PC-9 (cell line): ENCODE results near the gene RAP1GAP2. TPM values are rescaled to one million over a fixed set of nuclear protein-coding genes. Genes with fewer than 3 reads are reported as not detected.

Experiments used
- BruUV-seq: library from RNA; stranded (reverse); fragments of 400-500 nt; replicated peaks from 2 replicates; lab custom pipeline; 2021; lab: Mats Ljungman, UMichigan
- CTCF ChIA-PET: fragments of 300-600 bp; sonication (Branson Sonifier 250); formaldehyde crosslinking; loops from one replicate; lab custom pipeline; 2022; ENCODE audit warnings: antibody characterized with exemption; lab: Charles Lee
- POLR2A ChIA-PET: fragments of 300-600 bp; sonication (Branson Sonifier 250); formaldehyde crosslinking; loops from one replicate; lab custom pipeline; 2022; ENCODE audit warnings: antibody characterized with exemption; ENCODE audit not compliant: unreplicated experiment; lab: Charles Lee
- DNase-seq, 2 experiments: peaks; one replicate each; pipeline versions ENCODE4 v3.0.0 to v3.0.0-alpha.2; 2015 to 2022; ENCODE audit warnings: mixed read lengths in 1 of 2
- H2AFZ ChIP-seq: fragments of 200-600 bp; sonication (generic); 2 replicates; pipeline ENCODE4 v1.8.1; 2017; ENCODE audit warnings: antibody characterized with exemption
- H3F3A ChIP-seq: fragments of 200-600 bp; sonication (generic); 2 replicates; pipeline ENCODE4 v1.8.1; 2017; ENCODE audit warnings: antibody characterized with exemption, mild to moderate bottlenecking, low read depth; ENCODE audit not compliant: insufficient read depth
- H3K27ac ChIP-seq: fragments of 200-600 bp; sonication (generic); 2 replicates; pipeline ENCODE4 v1.6.1; 2016; ENCODE audit warnings: mixed run types
- H3K27me3 ChIP-seq: fragments of 200-600 bp; sonication (generic); 2 replicates; pipeline ENCODE4 v1.6.1; 2016; ENCODE audit warnings: low read depth, mixed run types; ENCODE audit not compliant: insufficient read depth
- H3K36me3 ChIP-seq: fragments of 200-600 bp; sonication (generic); 2 replicates; pipeline ENCODE4 v1.6.1; 2016; ENCODE audit warnings: low read depth, mixed run types
- H3K4me1 ChIP-seq: fragments of 200-600 bp; sonication (generic); replicated peaks from 2 replicates; pipeline ENCODE4 v1.6.1; 2016; ENCODE audit warnings: mixed run types; ENCODE audit not compliant: insufficient read depth
- H3K4me2 ChIP-seq: fragments of 200-600 bp; sonication (generic); 2 replicates; pipeline ENCODE4 v1.6.1; 2017; ENCODE audit warnings: mixed run types
- H3K4me3 ChIP-seq: fragments of 200-600 bp; sonication (generic); 2 replicates; pipeline ENCODE4 v1.6.1; 2016; ENCODE audit warnings: mixed run types
- H3K79me2 ChIP-seq: fragments of 200-600 bp; sonication (generic); 2 replicates; pipeline ENCODE4 v1.6.1; 2017; ENCODE audit warnings: low read depth, mixed run types
- H3K9me2 ChIP-seq: fragments of 200-600 bp; sonication (generic); 2 replicates; pipeline ENCODE4 v1.8.1; 2017; ENCODE audit warnings: mild to moderate bottlenecking; ENCODE audit not compliant: insufficient read depth
- H3K9me3 ChIP-seq: fragments of 200-600 bp; sonication (generic); 2 replicates; pipeline ENCODE4 v1.8.1; 2016; ENCODE audit warnings: low read depth; ENCODE audit not compliant: insufficient read depth
- H4K20me1 ChIP-seq: fragments of 200-600 bp; sonication (generic); 2 replicates; pipeline ENCODE4 v1.8.1; 2017; ENCODE audit not compliant: insufficient read depth
- CTCF ChIP-seq: fragments of 200-600 bp; sonication (generic); conservative IDR thresholded peaks from 2 replicates; pipeline ENCODE4 v1.6.1; 2017; ENCODE audit warnings: mixed run types, antibody characterized with exemption, mild to moderate bottlenecking, moderate library complexity
- EZH2 ChIP-seq: fragments of 200-600 bp; sonication (generic); IDR thresholded peaks from 2 replicates; pipeline ENCODE4 v1.8.0; 2017; ENCODE audit warnings: antibody characterized with exemption, low read depth
- intact Hi-C: fragments of 100-400 bp; cut with micrococcal nuclease; formaldehyde crosslinking; loops from one replicate; pipeline ENCODE4 v1.10.0; 2022; ENCODE audit not compliant: unreplicated experiment
- total RNA-seq: library from RNA; stranded (reverse); gene quantifications from 2 replicates; pipeline ENCODE4 v1.2.3, GENCODE V29; 2021

The RAP1GAP2 gene
- total RNA-seq, 1 experiment from 2014 or later, result 10.1 TPM

DNA sequence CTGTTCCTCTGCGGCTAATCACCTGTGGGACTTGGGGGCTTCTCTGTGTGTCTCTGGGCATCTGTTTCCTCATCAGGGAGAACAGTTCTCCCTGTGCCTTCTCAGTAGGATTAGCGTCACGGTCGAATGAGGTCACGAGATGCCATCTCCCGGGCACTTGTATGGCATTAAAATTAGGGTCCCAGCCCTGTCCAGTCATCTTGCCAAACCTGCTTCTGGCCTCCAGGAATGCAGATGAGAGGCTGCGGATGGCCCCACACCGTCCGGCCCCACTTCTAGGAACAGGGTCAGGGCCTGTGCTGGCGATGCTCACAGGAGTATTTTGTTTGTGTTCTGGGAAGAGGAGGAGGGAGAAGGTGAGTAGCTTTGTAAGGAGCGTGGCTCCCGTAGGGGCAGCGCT lies 208.7 kb downstream of the RAP1GAP2 start:
- intact Hi-C loops, result loop anchor here (1.0 to 2.0 kb wide), 6 partner anchors 40 to 156 kb away; no protein-coding TSS in a partner anchor
- Histone ChIP-seq H3K4me3 (peak overlapping the region; percentile 6; the same call in 1 of the 2 replicates), H2AFZ (no peak overlapping the region), H3K79me2 (no peaks in the 10 kb centered on the region), H3K9me3 (no peaks in the 10 kb centered on the region), H3F3A (peaks cover 21% of the 10 kb centered on the region; the same call in 1 of the 2 replicates), H3K36me3 (no peaks in the 10 kb centered on the region; the same call in 1 of the 2 replicates), H4K20me1 (no peaks in the 10 kb centered on the region; the same call in 1 of the 2 replicates), H3K27me3 (no peaks in the 10 kb centered on the region), H3K4me2 (peak overlapping the region; percentile 62), H3K27ac (peak overlapping the region; percentile 65), H3K9me2 (no peaks in the 10 kb centered on the region), H3K4me1 (peaks cover 22% of the 10 kb centered on the region)
- DNase-seq, result peak; percentile 87 to 93
- POLR2A ChIA-PET, result interaction anchor here (0.8 kb wide), 1 partner anchor 61 kb away, joined by 4 read pairs; no protein-coding TSS in a partner anchor
- CTCF ChIA-PET, result interaction anchor here (0.6 to 2.5 kb wide), 2 partner anchors 74 to 750 kb away, joined by 8 to 11 read pairs; no protein-coding TSS in a partner anchor
- TF ChIP-seq CTCF (no peak), EZH2 (no peak)
- BruUV-seq, result no TSS peak

DNA sequence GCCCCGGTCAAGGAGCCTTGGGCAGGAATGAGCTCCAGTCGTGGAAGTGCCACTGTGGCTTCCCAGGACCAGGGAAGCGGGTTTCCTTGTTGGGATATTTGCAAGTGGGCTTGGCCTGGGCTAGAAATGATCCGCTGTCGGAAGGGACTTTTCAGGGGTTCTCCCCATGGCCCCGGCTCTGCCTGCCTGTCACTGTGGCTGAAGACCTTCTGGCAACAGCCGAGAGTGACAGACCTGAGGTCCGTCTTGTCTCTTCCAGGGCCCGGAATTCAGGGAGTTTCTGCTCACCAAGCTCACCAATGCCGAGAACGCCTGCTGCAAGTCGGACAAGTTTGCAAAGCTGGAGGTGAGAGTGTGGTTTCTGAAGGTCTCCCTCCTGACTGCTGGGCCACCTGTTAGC lies 209.5 kb downstream of the RAP1GAP2 start:
- Histone ChIP-seq H3K79me2 (no peaks in the 10 kb centered on the region), H3K27me3 (no peaks in the 10 kb centered on the region), H3K4me1 (peaks cover 22% of the 10 kb centered on the region), H3K9me2 (no peaks in the 10 kb centered on the region), H3K4me3 (no peak overlapping the region), H3F3A (peaks cover 21% of the 10 kb centered on the region; the same call in 1 of the 2 replicates), H3K27ac (no peak overlapping the region), H3K9me3 (no peaks in the 10 kb centered on the region), H2AFZ (no peak overlapping the region), H4K20me1 (no peaks in the 10 kb centered on the region; the same call in 1 of the 2 replicates), H3K36me3 (no peaks in the 10 kb centered on the region; the same call in 1 of the 2 replicates), H3K4me2 (peak overlapping the region; percentile 62; the same call in 1 of the 2 replicates)
- DNase-seq, result no peak
- POLR2A ChIA-PET, result no interaction called here
- CTCF ChIA-PET, result interaction anchor here (0.6 to 2.5 kb wide), 4 partner anchors 75 to 157 kb away, joined by 3 to 8 read pairs (median 6); no protein-coding TSS in a partner anchor
- TF ChIP-seq EZH2 (no peak), CTCF (no peak)
- no TSS peak for BruUV-seq
- intact Hi-C loops, result loop anchor here (2.0 kb wide), 2 partner anchors 75 to 157 kb away; no protein-coding TSS in a partner anchor

DNA sequence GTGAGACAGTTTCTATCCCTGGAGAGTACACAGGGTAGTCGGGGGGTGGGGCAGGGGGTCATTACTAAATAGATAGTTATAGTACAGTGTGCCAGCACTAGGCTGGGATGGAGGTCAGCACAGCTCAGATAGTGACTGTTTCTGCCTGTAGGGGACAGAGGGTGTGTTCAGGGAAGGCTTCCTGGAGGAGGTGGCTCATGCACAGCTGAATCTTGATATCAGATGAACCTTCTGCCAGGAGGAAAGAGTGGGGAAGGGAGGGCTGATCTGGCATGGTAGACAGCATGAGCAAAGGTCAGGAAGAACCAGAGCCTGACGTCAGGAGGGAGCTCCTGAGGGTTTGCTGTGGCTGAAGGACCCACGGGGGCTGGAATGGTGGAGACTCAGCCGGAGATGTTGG lies 210.6 kb downstream of the RAP1GAP2 start:
- Histone ChIP-seq H3K9me2 (no peaks in the 10 kb centered on the region), H2AFZ (no peak overlapping the region), H3K9me3 (no peaks in the 10 kb centered on the region), H3K4me2 (no peak overlapping the region), H3K27me3 (no peaks in the 10 kb centered on the region), H3K36me3 (no peaks in the 10 kb centered on the region; the same call in 1 of the 2 replicates), H3K4me1 (peaks cover 22% of the 10 kb centered on the region), H3F3A (peaks cover 24% of the 10 kb centered on the region; the same call in 1 of the 2 replicates), H3K79me2 (no peaks in the 10 kb centered on the region), H3K27ac (no peak overlapping the region), H4K20me1 (no peaks in the 10 kb centered on the region; the same call in 1 of the 2 replicates), H3K4me3 (no peak overlapping the region)
- ChIA-PET CTCF (interaction anchor here (0.6 kb wide), 1 partner anchor 154 kb away, joined by 12 read pairs; no protein-coding TSS in a partner anchor), POLR2A (no interaction called here)
- intact Hi-C loops, result no loop called here
- BruUV-seq, result no TSS peak
- no peak for TF ChIP-seq EZH2
- no peak for TF ChIP-seq CTCF
- no peak for DNase-seq
